ENCODE measurements around the gene PRRC2A.

- TF ChIP-seq, protein P1, sequence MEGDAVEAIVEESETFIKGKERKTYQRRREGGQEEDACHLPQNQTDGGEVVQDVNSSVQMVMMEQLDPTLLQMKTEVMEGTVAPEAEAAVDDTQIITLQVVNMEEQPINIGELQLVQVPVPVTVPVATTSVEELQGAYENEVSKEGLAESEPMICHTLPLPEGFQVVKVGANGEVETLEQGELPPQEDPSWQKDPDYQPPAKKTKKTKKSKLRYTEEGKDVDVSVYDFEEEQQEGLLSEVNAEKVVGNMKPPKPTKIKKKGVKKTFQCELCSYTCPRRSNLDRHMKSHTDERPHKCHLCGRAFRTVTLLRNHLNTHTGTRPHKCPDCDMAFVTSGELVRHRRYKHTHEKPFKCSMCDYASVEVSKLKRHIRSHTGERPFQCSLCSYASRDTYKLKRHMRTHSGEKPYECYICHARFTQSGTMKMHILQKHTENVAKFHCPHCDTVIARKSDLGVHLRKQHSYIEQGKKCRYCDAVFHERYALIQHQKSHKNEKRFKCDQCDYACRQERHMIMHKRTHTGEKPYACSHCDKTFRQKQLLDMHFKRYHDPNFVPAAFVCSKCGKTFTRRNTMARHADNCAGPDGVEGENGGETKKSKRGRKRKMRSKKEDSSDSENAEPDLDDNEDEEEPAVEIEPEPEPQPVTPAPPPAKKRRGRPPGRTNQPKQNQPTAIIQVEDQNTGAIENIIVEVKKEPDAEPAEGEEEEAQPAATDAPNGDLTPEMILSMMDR (IDR thresholded peaks at IDR 0.05; ENCODE audit: insufficient read depth, low read depth, low read length), result no peak
- no peak for TF ChIP-seq EZH2 (IDR thresholded peaks at IDR 0.05; ENCODE audit: insufficient read depth, low read length)
These were observed 6.4 kb upstream of the PRRC2A start for GRCh38 chr6:31614075-31614619.
